Activated T-cell treated with anti-CD3 and anti-CD28 coated beads, Interleukin-2, amount 50 U/mL, for 4 hours (primary cell): ENCODE results near the gene COL4A4. TPM values are rescaled to one million over a fixed set of nuclear protein-coding genes. Genes with fewer than 3 reads are reported as not detected.
A peak's percentile ranks its signal among the peaks of the same experiment; 100 is the strongest.

Experiments used
- ATAC-seq, 2 donors: fragments of 200-7000 bp; cut with Tn5 transposase; one replicate each; pipeline ENCODE4 v1.10.0; 2021
- DNase-seq: peaks from one replicate; pipeline ENCODE4 v3.0.0-alpha.2; 2020
- H3K27me3 Mint-ChIP-seq: one replicate; pipeline ENCODE4 v1.8.0; 2021; ENCODE audit warnings: low read depth, mixed read lengths
- H3K36me3 Mint-ChIP-seq: one replicate; pipeline ENCODE4 v1.8.0; 2022; ENCODE audit warnings: mixed read lengths; ENCODE audit not compliant: insufficient read depth
- H3K4me1 Mint-ChIP-seq: one replicate; pipeline ENCODE4 v1.8.0; 2021; ENCODE audit warnings: low read depth, mixed read lengths
- H3K4me3 Mint-ChIP-seq: one replicate; pipeline ENCODE4 v1.8.0; 2021; ENCODE audit warnings: mild to moderate bottlenecking, moderate library complexity, mixed read lengths
- H3K9me3 Mint-ChIP-seq: one replicate; pipeline ENCODE4 v1.8.0; 2021; ENCODE audit warnings: mixed read lengths
- total RNA-seq, 3 donors: library from RNA; stranded (reverse); gene quantifications; one replicate each; pipeline ENCODE4 v1.2.1, GENCODE V29; 2021

Gene COL4A4
- total RNA-seq, 3 donors from 2014 or later: 0.14 TPM; not detected in 2

DNA sequence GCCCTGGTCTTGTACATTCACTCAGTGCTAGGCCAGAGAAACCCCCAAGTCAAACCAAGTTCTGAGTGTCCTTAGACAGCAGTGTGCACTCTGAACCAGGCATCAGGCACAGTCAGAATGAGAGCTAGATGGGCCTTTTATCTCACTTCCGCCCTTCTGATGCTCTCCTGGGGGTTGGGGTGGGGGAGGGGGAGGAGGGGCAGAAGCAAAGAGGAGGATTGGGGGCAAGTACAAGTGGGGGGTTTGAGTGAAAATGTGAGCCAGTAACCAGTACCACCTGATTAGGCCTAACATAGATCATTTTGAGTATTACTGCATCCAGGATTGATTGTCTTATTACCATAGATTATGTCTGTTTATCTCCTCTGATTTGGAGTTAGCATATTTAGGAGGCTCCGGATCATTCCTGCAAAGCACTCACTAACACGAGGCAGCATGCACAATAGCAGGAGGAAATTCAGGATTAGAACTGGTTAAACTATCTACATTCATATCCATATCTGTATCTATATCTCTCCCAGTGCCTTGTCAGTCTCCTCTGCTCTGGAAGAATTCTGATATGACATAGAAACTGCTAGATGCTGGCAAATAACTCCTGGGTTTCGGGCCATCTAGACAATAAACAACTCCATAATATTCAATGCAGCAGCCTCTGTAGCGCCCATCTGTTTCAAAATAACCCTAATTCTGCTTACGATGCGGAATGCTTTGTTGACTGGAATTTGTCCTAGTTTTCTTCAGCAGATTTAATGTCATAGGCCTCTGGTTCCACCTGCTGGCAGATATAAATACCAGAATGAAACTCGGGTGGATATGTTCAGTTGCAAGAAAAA, 179.0 kb downstream of the COL4A4 start:
- Mint-ChIP-seq H3K4me3 (no peak overlapping the region), H3K4me1 (peaks cover 15% of the 10 kb centered on the region)
- ATAC-seq: peak; percentile 76 to 93

DNA sequence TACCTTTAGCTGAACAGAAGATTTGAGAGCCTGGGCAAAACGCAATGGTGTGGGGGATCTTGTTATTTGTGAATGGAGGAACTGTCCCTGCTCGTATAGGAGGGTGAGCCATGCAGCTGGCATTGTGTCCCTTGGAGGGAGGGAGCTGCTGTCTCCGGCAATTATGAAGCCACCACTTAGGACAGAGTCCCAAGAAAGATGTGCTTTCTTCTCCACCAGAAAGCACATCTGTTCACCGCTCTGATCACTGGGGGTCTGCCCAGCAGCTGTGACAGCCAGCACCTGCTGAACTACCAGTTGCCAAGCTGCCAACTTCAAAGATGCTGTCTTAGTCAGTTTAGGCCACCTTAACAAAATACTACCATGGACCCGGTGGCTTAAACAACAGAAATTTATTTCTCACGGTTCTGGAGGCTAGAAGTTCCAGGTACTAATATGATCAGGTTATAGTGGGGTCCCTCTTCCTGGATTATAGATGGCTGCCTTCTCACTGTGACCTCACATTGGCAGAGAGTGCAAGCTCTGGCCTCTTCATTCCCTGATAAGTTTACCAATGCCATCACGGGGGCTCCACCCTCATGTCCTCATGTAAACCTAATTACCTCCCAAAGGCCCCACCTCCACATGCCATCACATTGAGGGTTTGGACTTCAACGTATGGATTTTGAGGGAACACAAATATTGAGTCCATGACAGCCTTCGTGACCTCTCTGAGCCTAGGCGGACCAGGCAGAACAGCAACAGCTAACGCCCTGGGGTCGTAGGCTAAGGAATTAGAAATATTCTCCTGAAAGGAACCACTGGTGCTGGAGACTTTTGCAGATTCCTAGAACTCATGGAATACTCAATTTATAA, 179.9 kb downstream of the COL4A4 start:
- no peak for ATAC-seq
- Mint-ChIP-seq H3K36me3 (peaks cover 13% of the 10 kb centered on the region), H3K27me3 (no peaks in the 10 kb centered on the region), H3K9me3 (no peaks in the 10 kb centered on the region), H3K4me3 (no peak overlapping the region), H3K4me1 (peaks cover 15% of the 10 kb centered on the region)
- no peak for DNase-seq

More for the DNA sequence above, 179.0 kb downstream of the COL4A4 start:
- DNase-seq: no peak
- no peaks in the 10 kb centered on the region for H3K9me3 Mint-ChIP-seq
- no peaks in the 10 kb centered on the region for H3K27me3 Mint-ChIP-seq
- H3K36me3 Mint-ChIP-seq: peaks cover 11% of the 10 kb centered on the region

DNA sequence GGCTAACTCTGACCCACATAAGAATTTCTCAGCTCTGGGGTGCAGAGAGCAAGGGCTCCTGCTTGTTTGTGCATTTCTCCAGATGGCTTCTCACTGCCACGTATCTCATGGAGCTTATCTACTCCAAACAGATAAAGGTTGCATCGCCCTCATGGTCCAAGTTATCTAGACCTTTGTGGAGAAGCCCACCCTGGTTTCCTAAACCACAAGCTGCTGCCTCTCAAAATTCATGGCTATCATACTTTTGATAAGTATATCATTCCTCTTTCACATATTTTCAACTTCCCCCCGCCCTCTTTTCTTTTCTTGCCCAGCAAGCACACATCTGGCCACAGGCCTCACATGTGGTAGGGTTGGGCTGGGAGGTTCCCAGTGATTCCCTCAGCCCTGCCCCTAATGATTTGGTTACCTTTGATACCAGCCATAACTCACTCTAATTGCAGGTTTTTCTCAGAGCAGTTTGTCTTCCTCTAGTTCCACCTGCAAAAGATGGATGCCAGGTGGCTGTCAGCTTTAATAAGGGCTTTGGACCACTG, 182.1 kb downstream of the COL4A4 start:
- no peak for ATAC-seq
- Mint-ChIP-seq H3K27me3 (no peaks in the 10 kb centered on the region), H3K4me3 (no peak overlapping the region), H3K4me1 (peaks cover 24% of the 10 kb centered on the region), H3K36me3 (peaks cover 17% of the 10 kb centered on the region), H3K9me3 (no peaks in the 10 kb centered on the region)
- DNase-seq: no peak

DNA sequence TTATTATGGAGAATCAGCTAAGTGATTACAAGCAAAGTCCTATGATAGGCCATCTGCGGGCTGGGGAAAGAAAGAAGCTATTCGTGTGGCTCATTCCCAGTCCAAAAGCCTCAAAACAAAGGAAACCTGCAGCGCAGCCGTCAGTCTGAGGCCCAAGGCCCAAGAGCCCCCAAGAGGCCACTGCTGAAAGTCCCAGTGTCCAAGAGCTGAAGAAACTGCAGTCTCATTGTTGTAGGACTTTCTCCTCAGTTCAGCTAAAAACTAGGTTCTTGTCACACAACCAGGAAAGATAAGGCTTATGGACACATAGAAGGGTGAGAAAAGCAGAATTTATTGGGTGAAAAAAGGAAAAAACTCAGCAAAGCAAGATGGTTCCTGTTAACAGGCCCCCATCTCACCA, 185.0 kb downstream of the COL4A4 start:
- Mint-ChIP-seq H3K4me3 (no peak overlapping the region), H3K36me3 (peaks cover 18% of the 10 kb centered on the region), H3K27me3 (no peaks in the 10 kb centered on the region), H3K9me3 (no peaks in the 10 kb centered on the region), H3K4me1 (peaks cover 16% of the 10 kb centered on the region)
- no peak for DNase-seq
- ATAC-seq: no peak

DNA sequence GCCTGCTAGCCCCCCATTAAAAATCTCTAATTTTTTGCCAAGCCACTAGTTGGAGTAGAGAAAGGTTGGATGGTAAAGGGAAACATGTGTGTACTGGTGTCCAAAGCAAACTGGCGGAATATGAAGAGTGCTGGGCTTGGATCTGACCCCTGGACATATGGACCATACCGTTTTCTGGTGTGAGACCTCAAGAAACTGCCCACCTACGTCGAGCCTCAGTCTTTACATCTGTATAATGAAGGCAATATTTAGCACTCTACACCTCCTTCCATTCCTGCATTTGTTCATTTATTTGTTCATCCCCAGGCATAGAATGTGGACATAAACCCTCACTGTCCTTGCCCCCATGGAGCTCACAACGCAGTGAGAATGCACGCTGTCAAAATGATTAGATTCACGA, 185.7 kb downstream of the COL4A4 start:
- DNase-seq (no peak), ATAC-seq (no peak)
- H3K4me1 Mint-ChIP-seq: peaks cover 12% of the 10 kb centered on the region
- H3K9me3 Mint-ChIP-seq: no peaks in the 10 kb centered on the region
- H3K27me3 Mint-ChIP-seq: no peaks in the 10 kb centered on the region
- no peak overlapping the region for H3K4me3 Mint-ChIP-seq
- H3K36me3 Mint-ChIP-seq: peaks cover 23% of the 10 kb centered on the region

DNA sequence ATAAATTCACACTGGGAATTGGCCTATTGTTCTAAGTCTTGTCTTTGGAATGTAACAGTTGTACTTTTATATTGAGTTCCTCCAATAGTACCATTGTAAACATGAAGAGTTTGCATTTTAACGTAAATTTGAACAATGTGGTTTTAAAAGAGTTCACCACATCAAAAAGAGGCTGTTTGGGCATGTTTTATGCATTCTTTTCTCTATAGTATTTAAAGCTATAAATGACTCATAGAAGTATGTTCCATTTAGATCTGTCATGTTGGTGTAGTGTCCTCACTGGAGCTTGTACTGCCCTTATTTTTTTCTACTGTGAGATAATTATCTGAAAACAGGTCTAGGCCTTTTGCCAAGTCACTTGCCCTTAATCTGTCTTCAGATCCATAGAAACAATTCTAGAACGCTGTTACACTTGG, 186.2 kb downstream of the COL4A4 start:
- DNase-seq: no peak
- Mint-ChIP-seq H3K27me3 (no peaks in the 10 kb centered on the region), H3K9me3 (no peaks in the 10 kb centered on the region), H3K4me3 (no peak overlapping the region), H3K36me3 (peaks cover 27% of the 10 kb centered on the region), H3K4me1 (peaks cover 12% of the 10 kb centered on the region)
- ATAC-seq: no peak

DNA sequence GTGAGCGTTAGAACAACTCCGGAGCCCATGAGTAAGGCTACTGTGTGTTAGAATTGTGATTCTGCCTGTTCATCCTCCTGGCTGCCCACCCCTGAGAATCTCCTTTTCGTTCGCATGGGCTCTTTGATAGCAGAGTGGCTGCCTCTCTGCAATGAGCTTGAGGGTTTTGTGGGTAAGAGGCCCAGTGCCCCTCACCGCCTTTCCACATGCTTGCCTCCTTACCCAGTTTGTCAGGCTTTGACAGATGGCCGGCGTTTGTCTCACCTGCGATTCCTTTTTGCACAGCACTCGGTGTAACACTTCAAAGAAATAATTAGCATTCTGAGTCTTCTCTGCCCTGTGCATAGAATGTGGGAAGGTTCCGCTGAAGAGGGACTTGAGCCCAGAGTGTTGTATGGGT, 190.2 kb downstream of the COL4A4 start:
- ATAC-seq (no peak), DNase-seq (no peak)
- H3K27me3 Mint-ChIP-seq: no peaks in the 10 kb centered on the region
- H3K9me3 Mint-ChIP-seq: no peaks in the 10 kb centered on the region
- no peak overlapping the region for H3K4me3 Mint-ChIP-seq
- H3K4me1 Mint-ChIP-seq: peaks cover 29% of the 10 kb centered on the region
- H3K36me3 Mint-ChIP-seq: peaks cover 29% of the 10 kb centered on the region

DNA sequence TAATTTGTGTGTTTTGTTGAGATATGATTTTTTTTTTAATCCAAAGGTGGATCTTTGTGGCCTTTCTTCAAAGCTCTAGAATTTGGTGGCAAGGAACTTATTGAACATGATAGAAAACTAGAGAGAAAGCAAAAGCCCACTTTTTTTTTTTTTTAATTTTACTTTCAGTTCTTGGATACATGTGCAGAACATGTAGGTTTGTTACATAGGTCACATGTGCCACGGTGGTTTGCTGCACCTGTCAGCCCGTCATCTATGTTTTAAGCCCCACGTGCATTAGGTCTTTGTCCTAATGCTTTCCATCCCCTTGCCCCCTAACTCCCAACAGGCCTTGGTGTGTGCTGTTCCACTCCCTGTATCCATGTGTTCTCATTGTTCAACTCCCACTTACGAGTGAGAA, 192.2 kb downstream of the COL4A4 start:
- Mint-ChIP-seq H3K9me3 (no peaks in the 10 kb centered on the region), H3K27me3 (no peaks in the 10 kb centered on the region), H3K36me3 (peaks cover 30% of the 10 kb centered on the region), H3K4me1 (peaks cover 20% of the 10 kb centered on the region), H3K4me3 (no peak overlapping the region)
- ATAC-seq: no peak
- no peak for DNase-seq

DNA sequence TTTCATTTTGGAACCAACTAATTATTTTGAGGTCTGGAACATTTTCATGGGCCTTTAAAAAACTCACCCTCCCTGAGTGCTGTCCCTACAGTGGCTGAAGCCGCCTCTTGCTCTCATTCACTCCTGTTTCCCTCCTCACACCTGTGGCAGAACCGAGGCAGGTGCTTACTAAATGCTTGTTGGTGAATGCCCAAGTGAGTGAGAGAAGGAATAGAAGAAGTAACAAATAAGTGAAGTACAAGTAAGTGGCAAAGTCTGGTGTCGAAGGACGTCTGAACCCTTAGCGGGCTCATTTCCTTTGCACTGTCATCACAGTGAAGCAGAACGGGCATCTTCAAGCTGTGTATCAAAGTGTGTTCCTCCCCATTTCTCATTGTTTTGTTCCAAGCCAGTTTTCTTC, 192.9 kb downstream of the COL4A4 start:
- DNase-seq (no peak), ATAC-seq (no peak)
- H3K4me3 Mint-ChIP-seq: no peak overlapping the region

DNA sequence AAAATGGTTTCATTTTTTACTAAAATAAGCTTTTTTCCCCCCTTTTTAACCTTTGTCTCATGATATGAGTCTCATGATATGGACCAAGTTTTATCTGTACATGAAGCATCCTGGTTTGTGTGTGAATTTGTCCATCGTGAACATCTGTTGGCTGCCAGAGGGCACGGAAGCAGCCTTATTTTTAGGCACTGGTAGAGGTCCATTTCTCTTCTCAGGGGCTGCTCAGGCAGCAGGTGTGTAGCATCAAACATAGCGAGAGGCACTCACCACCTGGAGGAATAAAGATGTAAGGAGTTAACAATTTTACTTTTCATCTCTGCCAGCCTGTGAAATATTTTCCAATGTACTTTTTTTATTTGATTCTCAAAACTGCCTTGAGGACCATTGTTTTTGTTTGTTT, 193.6 kb downstream of the COL4A4 start:
- Mint-ChIP-seq H3K27me3 (no peaks in the 10 kb centered on the region), H3K4me1 (peaks cover 18% of the 10 kb centered on the region), H3K9me3 (no peaks in the 10 kb centered on the region), H3K4me3 (no peak overlapping the region), H3K36me3 (peaks cover 29% of the 10 kb centered on the region)
- ATAC-seq (no peak), DNase-seq (no peak)

More for the DNA sequence above, 192.9 kb downstream of the COL4A4 start:
- no peaks in the 10 kb centered on the region for H3K27me3 Mint-ChIP-seq
- H3K36me3 Mint-ChIP-seq: peaks cover 32% of the 10 kb centered on the region
- H3K9me3 Mint-ChIP-seq: no peaks in the 10 kb centered on the region
- peaks cover 18% of the 10 kb centered on the region for H3K4me1 Mint-ChIP-seq

DNA sequence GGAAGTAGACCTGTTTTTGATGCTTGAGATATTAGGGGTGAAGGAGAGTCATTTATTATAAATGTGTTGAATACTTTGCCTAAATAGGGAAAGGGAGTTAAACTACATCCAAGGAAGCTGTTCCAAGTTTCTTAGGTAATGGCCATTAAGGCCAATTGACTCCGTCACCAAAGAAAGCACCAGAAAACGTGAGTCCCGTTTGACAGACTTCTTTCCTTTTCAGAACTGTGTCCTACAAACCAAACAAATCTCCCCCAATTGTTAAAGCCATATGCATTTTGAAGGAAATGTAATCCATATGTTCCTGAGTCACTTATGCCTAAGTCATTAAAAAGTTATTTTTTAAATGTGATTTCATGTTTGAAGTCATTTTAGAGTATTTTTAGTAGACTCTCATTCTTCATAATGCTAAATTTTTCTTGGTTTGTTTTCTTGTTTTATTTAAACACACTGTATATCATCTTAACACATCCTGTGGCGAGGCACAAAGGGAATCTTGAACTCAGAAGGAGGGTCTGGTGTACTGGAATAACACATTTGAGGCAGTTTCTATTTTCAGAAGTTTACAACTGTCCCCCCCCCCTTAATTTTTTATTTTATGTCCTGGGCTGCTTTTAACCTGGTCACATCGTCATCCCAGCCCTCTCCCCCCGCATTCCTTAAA, 194.5 kb downstream of the COL4A4 start:
- ATAC-seq (no peak), DNase-seq (no peak)
- Mint-ChIP-seq H3K36me3 (peaks cover 24% of the 10 kb centered on the region), H3K27me3 (no peaks in the 10 kb centered on the region), H3K9me3 (no peaks in the 10 kb centered on the region), H3K4me3 (no peak overlapping the region), H3K4me1 (peaks cover 18% of the 10 kb centered on the region)

DNA sequence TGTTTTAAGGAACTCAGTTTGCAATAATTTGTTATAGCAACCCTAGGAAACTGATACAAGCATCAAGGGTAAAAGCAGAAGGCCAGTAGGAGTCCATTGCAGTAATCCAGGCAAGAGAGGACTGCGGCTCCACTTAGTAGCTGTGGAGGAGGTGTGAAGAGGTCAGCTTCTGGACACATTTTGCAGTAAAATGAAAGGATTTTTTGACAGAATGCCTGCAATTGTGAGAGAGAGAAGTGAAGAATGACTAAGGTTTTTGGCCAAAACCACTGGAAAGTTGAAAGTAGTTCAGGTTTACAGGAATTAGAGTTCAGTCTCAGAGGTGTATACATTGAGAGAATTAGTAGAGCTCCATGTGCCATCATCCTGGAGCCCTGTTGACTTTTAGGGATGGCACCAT, 198.6 kb downstream of the COL4A4 start:
- ATAC-seq (no peak), DNase-seq (no peak)
- no peak overlapping the region for H3K4me3 Mint-ChIP-seq

DNA sequence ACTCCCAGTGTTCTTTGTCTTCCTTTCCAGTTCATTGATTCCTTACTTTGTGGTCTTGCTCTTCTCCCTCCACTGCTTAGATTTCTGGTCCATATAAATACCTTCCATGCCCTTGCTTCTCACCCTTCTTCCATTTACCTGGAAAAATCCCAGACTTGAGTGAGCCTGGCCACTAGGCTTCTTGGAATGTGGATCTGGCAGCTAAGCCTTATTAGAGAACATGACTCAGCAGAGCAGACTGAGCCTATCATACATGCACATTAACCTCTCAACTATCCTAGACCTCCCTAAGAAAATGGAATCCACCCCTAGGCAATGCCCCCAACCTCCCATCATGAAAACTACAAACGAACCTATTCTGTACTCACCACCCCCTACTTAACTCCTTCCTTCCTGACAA, 200.5 kb downstream of the COL4A4 start:
- Mint-ChIP-seq H3K27me3 (no peaks in the 10 kb centered on the region), H3K9me3 (peaks cover 4% of the 10 kb centered on the region), H3K4me3 (no peak overlapping the region), H3K4me1 (no peaks in the 10 kb centered on the region), H3K36me3 (peaks cover 16% of the 10 kb centered on the region)
- DNase-seq: no peak
- no peak for ATAC-seq

More for the DNA sequence above, 198.6 kb downstream of the COL4A4 start:
- no peaks in the 10 kb centered on the region for H3K27me3 Mint-ChIP-seq
- H3K9me3 Mint-ChIP-seq: no peaks in the 10 kb centered on the region
- peaks cover 14% of the 10 kb centered on the region for H3K36me3 Mint-ChIP-seq
- H3K4me1 Mint-ChIP-seq: peaks cover 8% of the 10 kb centered on the region

DNA sequence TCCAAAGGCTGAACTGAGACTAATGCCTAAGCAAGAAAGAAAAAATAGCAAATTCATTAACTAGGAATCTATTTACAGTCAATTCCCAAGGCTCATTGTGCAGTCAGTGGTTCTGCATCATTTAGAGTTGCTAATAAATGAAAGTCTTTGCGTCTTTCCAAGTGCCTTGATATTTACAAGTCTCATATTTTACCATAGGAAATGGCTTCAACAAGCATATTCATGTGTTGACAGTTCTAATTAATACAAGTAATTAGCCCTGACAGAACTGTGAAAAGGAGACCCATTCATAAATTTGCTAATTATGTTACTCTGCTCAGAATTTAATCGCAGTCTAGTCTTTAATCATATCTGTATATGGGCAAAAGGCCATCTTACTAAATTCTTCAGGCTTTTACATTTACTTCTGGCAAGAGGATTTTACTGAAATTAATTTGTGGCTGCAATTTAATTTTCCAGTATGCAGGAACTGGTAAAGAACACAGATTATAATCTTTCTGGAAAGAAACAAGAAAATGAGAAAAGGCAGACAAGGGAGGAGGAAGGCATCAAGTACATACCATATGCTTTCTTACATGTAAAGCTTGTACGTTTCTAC, 201.7 kb downstream of the COL4A4 start:
- H3K36me3 Mint-ChIP-seq: peaks cover 21% of the 10 kb centered on the region
- H3K27me3 Mint-ChIP-seq: no peaks in the 10 kb centered on the region
- H3K4me3 Mint-ChIP-seq: no peak overlapping the region
- DNase-seq (no peak), ATAC-seq (no peak)
- peaks cover 13% of the 10 kb centered on the region for H3K9me3 Mint-ChIP-seq
- no peaks in the 10 kb centered on the region for H3K4me1 Mint-ChIP-seq
